Rectal smooth muscle tissue (tissue), 1 donor: Measurements from ENCODE around the gene ARHGEF6.

ENCODE experiments used
- H3K27ac ChIP-seq: one replicate; pipeline ENCODE4 v1.7.0; 2013; ENCODE audit warnings: low read depth, low read length, inconsistent platforms
- H3K27me3 ChIP-seq: one replicate; pipeline ENCODE4 v1.7.0; 2013; ENCODE audit warnings: low read length; ENCODE audit not compliant: control insufficient read depth, insufficient read depth
- H3K36me3 ChIP-seq: one replicate; pipeline ENCODE4 v1.7.0; 2013; ENCODE audit warnings: low read length; ENCODE audit not compliant: control insufficient read depth, insufficient read depth
- H3K4me1 ChIP-seq: one replicate; pipeline ENCODE4 v1.7.0; 2013; ENCODE audit warnings: low read length; ENCODE audit not compliant: control insufficient read depth, insufficient read depth
- H3K4me3 ChIP-seq: one replicate; pipeline ENCODE4 v1.7.0; 2013; ENCODE audit warnings: low read length
- H3K9ac ChIP-seq: one replicate; pipeline ENCODE4 v1.7.0; 2013; ENCODE audit warnings: low read length

Gene ARHGEF6

GRCh38 chrX:136619899-136620505 is 160.7 kb downstream of the ARHGEF6 start:
- H3K9ac ChIP-seq, result no peak overlapping the region
- no peaks in the 10 kb centered on the region for H3K4me1 ChIP-seq
- H3K27me3 ChIP-seq, result peaks cover 5% of the 10 kb centered on the region
- H3K27ac ChIP-seq, result no peak overlapping the region
- H3K4me3 ChIP-seq, result no peak overlapping the region
- H3K36me3 ChIP-seq, result no peaks in the 10 kb centered on the region

DNA sequence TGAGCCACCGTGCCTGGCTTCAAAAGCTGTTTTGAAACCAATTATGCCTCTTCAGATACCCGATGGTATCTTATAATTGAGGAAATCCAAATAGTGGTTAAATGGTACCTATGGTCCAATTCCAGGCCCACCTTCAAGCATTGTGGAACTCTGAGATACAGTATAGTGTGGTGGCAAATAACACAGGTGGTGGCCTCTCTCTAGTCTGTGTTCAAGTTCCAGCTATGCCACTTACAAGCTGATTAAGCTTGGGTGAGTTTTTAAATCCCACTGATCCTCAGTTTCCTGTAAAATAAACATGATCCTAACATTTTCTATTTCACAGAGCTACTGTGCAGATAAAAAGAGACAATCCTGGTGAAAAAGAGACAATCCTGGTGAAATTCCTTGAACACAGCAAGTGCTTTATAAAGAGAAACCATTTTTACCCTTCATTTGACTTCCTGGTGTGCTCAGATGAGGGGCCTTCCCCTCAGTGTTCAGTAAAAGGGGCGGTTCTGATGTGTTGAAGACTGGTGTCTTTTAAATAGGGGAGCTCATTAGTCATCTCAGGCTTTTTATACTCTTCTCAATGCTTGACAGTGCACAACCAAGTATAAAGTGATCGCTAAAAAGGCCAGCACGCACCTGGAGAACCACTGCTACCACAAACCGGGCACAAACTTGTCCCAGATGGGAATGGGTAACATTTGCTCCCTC is 163.6 kb downstream of the ARHGEF6 start:
- Histone ChIP-seq H3K4me3 (no peak overlapping the region), H3K27me3 (peaks cover 5% of the 10 kb centered on the region), H3K27ac (no peak overlapping the region), H3K9ac (no peak overlapping the region), H3K4me1 (no peaks in the 10 kb centered on the region), H3K36me3 (no peaks in the 10 kb centered on the region)
